Pancreas (tissue), 10 donors: ENCODE measurements around the gene TIMP3. TPM values are rescaled to one million over a fixed set of nuclear protein-coding genes. Genes with fewer than 3 reads are reported as not detected.

Source experiments
- ATAC-seq, 4 donors: fragments of 200-7000 bp; cut with Tn5 transposase; one replicate each; pipeline versions ENCODE4 v1.8.0 to v1.9.1; 2020; ENCODE audit warnings: mild to moderate bottlenecking in 4 of 4, moderate library complexity in 4 of 4
- DNase-seq, 6 donors: peaks; one replicate each; pipeline ENCODE4 v3.0.0-alpha.2; 2020
- FAIRE-seq: peaks from 2 replicates; lab custom pipeline; 2012; peaks lifted over from hg19 to GRCh38; lab: Jason Lieb, UNC
- H3K27ac ChIP-seq, 4 donors: fragments of 200-600 bp; sonication (generic); 1 replicate in 3 of 4; 2 replicates in 1 of 4; pipeline versions ENCODE4 v1.5.0 to v1.8.0; 2020
- H3K27me3 ChIP-seq, 4 donors: fragments of 200-600 bp; one replicate each; pipeline ENCODE4 v1.8.0; 2021
- H3K36me3 ChIP-seq, 3 donors: fragments of 200-600 bp; sonication (generic) in 1 of 3; one replicate each; pipeline versions ENCODE4 v1.5.0 to v1.8.0; 2020 to 2021
- H3K4me1 ChIP-seq, 3 donors: fragments of 200-600 bp; one replicate each; pipeline ENCODE4 v1.8.0; 2021
- H3K4me3 ChIP-seq, 4 donors: fragments of 200-600 bp; sonication (generic) in 2 of 4; one replicate each; pipeline versions ENCODE4 v1.5.0 to v1.8.0; 2020 to 2021
- H3K9me3 ChIP-seq, 4 donors: fragments of 200-600 bp; one replicate each; pipeline ENCODE4 v1.8.0; 2021
- WGBS, 2 donors: extraction: QIAGEN DNeasy Blood & Tissue Kit; methylation state at CpG; one replicate each; pipeline ENCODE4 v1.1.7; 2013; 5-methylcytosine and 5-hydroxymethylcytosine counted together
- intact Hi-C, 3 donors: fragments of 100-400 bp; cut with DNase I; formaldehyde crosslinking; loops; one replicate each; pipeline versions ENCODE4 v1.11.1 to v1.14.2; 2022
- polyA plus RNA-seq, 2 donors: library from polyadenylated mRNA; stranded (reverse); fragments of 200-250 nt; gene quantifications; one replicate each; pipeline ENCODE4 v1.2.3, GENCODE V29; 2013
- total RNA-seq, 6 donors: library from RNA; stranded (reverse); fragmentation: NEBNext Ultra II Directional in 4 of 6; extraction: Animal tissue kit (Norgen Biotek cat#: 25700) in 4 of 6; gene quantifications; one replicate each; pipeline versions ENCODE4 v1.2.1 to v1.2.4, GENCODE V29; 2021 to 2023
- TF ChIP-seq, protein P1 (sequence below), 4 donors: fragments of 200-600 bp; sonication (generic) in 3 of 4; IDR thresholded peaks; one replicate each; pipeline versions ENCODE4 v1.5.0 to v1.8.0; 2021; ENCODE audit warnings: antibody characterized with exemption in 4 of 4
- donor health status: healthy with polysubstance abuse.
- donor health status: DM: no; HTN: no; CAD: no; lungs with moderate emphysema.
- donor health status: DM: no; HTN: no; CAD: no.
- donor health status: control.
- donor health status: control.
- donor health status: Bipolar disorder and iron deficiency.
- donor health status: DM: yes; HTN: yes; CAD: no.
- donor health status: DM: no; HTN: no; CAD: no.
- donor health status: DM: no; HTN: no; CAD: no.
- donor health status: DM: yes; HTN: yes; CAD: no.

The TIMP3 gene
- total and polyA plus RNA-seq, 8 donors: 14.0 to 87.0 (median 48.2) TPM

DNA sequence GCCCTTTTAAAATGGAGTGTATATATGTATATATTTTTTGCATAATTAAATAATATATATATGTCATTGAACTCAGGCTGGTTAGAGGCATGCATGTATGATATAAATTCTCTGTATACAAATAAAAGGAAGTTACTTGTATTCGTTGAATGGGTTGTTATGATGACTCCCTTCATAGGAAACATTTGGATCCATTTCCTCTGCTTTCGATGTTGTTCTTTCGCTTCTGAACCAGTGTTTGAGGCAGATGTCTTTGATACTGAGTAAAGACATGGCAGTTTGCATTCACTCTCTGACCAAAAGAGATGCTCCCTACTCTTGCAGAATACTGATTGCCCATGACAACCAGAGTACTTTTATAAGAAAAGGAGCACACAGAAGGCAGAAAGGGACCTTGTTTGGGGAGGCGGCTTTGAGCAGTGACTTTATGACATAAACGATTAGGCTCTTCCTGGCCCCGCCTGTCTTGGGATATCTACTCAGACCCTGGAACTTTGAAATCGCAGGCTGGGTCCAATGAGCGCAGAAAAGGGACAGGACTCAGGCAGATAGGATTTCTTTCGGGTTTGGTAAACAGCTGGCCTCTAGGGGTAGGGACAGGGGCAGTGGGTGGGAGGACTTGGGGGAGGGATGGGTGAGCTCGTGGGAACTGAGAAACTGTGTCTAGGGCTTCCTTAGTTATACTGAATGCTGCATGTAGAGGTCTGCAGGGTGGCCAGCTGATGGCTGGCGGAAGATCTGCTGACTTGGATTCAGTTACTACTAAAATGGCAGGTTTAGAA, 23.2 kb downstream of the TIMP3 start:
- Histone ChIP-seq H3K4me3 (no peak overlapping the region), H3K27ac (no peak overlapping the region), H3K27me3 (no peaks in the 10 kb centered on the region), H3K36me3 (no peaks in the 10 kb centered on the region), H3K9me3 (no peaks in the 10 kb centered on the region), H3K4me1 (no peaks in the 10 kb centered on the region)
- TF ChIP-seq, protein P1, sequence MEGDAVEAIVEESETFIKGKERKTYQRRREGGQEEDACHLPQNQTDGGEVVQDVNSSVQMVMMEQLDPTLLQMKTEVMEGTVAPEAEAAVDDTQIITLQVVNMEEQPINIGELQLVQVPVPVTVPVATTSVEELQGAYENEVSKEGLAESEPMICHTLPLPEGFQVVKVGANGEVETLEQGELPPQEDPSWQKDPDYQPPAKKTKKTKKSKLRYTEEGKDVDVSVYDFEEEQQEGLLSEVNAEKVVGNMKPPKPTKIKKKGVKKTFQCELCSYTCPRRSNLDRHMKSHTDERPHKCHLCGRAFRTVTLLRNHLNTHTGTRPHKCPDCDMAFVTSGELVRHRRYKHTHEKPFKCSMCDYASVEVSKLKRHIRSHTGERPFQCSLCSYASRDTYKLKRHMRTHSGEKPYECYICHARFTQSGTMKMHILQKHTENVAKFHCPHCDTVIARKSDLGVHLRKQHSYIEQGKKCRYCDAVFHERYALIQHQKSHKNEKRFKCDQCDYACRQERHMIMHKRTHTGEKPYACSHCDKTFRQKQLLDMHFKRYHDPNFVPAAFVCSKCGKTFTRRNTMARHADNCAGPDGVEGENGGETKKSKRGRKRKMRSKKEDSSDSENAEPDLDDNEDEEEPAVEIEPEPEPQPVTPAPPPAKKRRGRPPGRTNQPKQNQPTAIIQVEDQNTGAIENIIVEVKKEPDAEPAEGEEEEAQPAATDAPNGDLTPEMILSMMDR (IDR thresholded peaks at IDR 0.05): no peak
- WGBS, 2 donors: 58 to 67% methylated on average over 11 of the region's 11 CpGs
- DNase-seq: no peak
- ATAC-seq: no peak
- FAIRE-seq: no peak
- intact Hi-C loops: no loop called here

DNA sequence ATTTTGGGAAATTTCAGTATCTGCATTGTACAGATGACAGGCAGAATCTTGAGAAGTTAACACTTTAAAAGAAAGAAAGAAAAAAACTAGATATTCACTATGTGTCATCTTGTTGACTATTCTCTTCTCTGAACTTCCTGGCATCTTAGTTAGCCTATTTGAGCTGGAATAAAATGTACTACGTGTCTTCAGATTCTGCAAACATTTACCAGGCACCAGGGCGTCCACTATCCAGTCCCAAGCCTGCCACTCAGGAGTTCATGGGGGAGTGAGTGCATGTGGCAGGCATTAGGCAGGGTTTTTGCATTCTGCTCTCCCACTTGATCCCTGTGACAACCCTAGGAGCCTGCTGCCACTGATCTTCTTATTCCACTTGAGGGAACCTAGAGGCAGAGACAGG, 25.0 kb downstream of the TIMP3 start:
- intact Hi-C loops: no loop called here

DNA sequence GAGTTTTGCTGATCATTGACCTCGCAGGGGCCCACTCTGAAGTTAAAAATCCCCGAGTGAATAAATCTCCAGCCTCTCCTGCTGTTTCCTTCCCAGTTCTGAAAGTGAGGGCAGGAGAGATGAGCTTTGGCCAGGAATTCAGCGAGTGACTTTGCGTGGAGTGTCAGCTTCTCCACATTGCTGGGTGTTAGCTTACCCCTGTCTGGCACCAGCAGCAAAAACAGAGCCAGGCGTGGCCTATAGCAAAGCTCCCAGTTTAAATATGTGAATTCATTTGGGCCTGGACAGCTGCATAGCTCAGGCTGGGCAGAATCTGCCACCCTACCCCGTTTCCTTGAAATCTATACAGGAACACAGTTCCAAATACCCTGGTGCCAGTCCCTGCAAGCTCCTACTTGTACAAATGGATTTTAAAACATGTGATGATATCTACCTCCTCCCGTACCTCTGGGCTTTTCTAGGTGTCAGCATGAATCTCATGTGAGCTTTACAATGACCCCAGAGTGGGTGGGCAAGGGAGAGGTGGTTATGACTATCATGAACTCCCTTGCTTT, 25.6 kb downstream of the TIMP3 start:
- intact Hi-C loops: no loop called here
- no peaks in the 10 kb centered on the region for H3K9me3 ChIP-seq
- FAIRE-seq: no peak
- no peaks in the 10 kb centered on the region for H3K27me3 ChIP-seq
- no peaks in the 10 kb centered on the region for H3K4me1 ChIP-seq
- no peaks in the 10 kb centered on the region for H3K36me3 ChIP-seq
- no peak for ATAC-seq
- TF ChIP-seq, protein P1 (IDR thresholded peaks at IDR 0.05): no peak
- no peak overlapping the region for H3K27ac ChIP-seq
- WGBS, 2 donors: 59 to 67% methylated on average over 7 of the region's 7 CpGs
- no peak for DNase-seq
- H3K4me3 ChIP-seq: no peak overlapping the region

More for the DNA sequence above, 25.0 kb downstream of the TIMP3 start:
- H3K4me3 ChIP-seq: no peak overlapping the region
- TF ChIP-seq, protein P1 (IDR thresholded peaks at IDR 0.05): no peak
- no peak for ATAC-seq
- 46 to 63% methylated on average over 2 of the region's 2 CpGs for WGBS, 2 donors
- no peak for DNase-seq
- FAIRE-seq: no peak
- H3K36me3 ChIP-seq: no peaks in the 10 kb centered on the region
- no peak overlapping the region for H3K27ac ChIP-seq
- H3K27me3 ChIP-seq: no peaks in the 10 kb centered on the region
- no peaks in the 10 kb centered on the region for H3K4me1 ChIP-seq
- H3K9me3 ChIP-seq: no peaks in the 10 kb centered on the region

DNA sequence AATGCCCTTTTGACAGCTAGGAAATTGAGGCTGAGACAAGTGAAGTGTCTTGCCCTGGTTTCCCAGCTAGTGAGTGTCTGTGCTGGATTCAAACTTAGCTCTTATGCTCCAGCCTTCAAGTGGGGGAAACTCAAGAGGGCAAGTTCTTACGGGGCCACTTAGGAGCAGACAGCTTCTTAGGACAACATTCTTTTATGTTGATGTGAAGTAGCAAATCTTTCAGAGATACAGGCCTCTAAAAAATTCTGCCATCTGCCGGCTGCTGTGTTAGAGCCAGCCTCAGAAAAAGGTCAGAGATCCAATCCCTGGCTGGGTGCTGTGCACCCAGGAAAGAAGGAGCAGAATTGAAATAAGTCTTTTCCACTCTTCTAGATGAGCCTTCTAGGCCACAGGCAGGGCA, 26.6 kb downstream of the TIMP3 start:
- no peak for DNase-seq
- no peak overlapping the region for H3K27ac ChIP-seq
- no peaks in the 10 kb centered on the region for H3K27me3 ChIP-seq
- FAIRE-seq: no peak
- TF ChIP-seq, protein P1 (IDR thresholded peaks at IDR 0.05): no peak
- no peaks in the 10 kb centered on the region for H3K36me3 ChIP-seq
- H3K4me1 ChIP-seq: no peaks in the 10 kb centered on the region
- H3K9me3 ChIP-seq: no peaks in the 10 kb centered on the region
- ATAC-seq: no peak
- intact Hi-C loops: no loop called here
- H3K4me3 ChIP-seq: no peak overlapping the region
- 63 to 75% methylated on average over 2 of the region's 2 CpGs for WGBS, 2 donors

DNA sequence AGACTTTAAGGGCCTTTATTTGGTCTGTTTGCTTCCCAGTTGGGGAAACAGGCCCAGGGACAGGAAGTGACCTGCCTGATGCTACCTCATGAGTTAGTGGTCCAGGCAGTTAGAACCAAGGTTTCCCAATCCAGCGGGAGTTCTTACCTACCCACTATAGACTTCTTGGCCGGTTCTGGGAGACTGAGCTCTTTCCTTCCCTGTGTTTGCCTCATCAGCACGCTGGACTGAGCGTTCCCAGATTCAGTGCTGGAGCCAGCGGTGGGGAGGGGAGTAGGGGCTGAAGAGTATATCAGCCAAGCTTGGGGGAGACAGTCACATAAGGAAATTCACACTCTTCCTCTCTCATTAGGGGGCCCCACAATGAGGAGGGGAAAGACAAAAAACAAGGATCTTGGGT, 27.1 kb downstream of the TIMP3 start:
- H3K27me3 ChIP-seq: no peaks in the 10 kb centered on the region
- ATAC-seq (no peak), FAIRE-seq (no peak), DNase-seq (no peak)
- H3K4me1 ChIP-seq: no peaks in the 10 kb centered on the region
- no peaks in the 10 kb centered on the region for H3K36me3 ChIP-seq
- no peak overlapping the region for H3K27ac ChIP-seq
- H3K4me3 ChIP-seq: no peak overlapping the region
- no peaks in the 10 kb centered on the region for H3K9me3 ChIP-seq
- TF ChIP-seq, protein P1 (IDR thresholded peaks at IDR 0.05): no peak
- WGBS, 2 donors: 65 to 73% methylated on average over 5 of the region's 5 CpGs
- intact Hi-C loops: no loop called here
